HEK293 (cell line): ENCODE measurements around the gene DENND1A.

Experiments used
- CTCF ChIP-seq: fragments of 450-650 bp; formaldehyde crosslinking; IDR thresholded peaks from 2 replicates; pipeline ENCODE4 v1.5.1; 2016; ENCODE audit warnings: missing biosample characterization, missing genetic modification characterization
- KLF1 ChIP-seq: fragments of 450-650 bp; formaldehyde crosslinking; IDR thresholded peaks from 2 replicates; pipeline ENCODE4 v1.5.1; 2016; ENCODE audit warnings: missing biosample characterization, missing genetic modification characterization
- PRDM4 ChIP-seq: fragments of 450-650 bp; formaldehyde crosslinking; IDR thresholded peaks from 2 replicates; pipeline ENCODE4 v1.5.1; 2017; ENCODE audit warnings: missing biosample characterization, missing genetic modification characterization
- SP7 ChIP-seq: fragments of 450-650 bp; formaldehyde crosslinking; IDR thresholded peaks from 2 replicates; pipeline ENCODE4 v1.5.1; 2016; ENCODE audit warnings: missing biosample characterization, missing genetic modification characterization
- ZBTB26 ChIP-seq: fragments of 450-650 bp; formaldehyde crosslinking; optimal IDR thresholded peaks from 2 replicates; pipeline ENCODE3; 2016; ENCODE audit warnings: missing biosample characterization, mild to moderate bottlenecking, missing genetic modification characterization
- ZFP37 ChIP-seq: fragments of 450-650 bp; formaldehyde crosslinking; IDR thresholded peaks from 2 replicates; pipeline ENCODE4 v1.5.1; 2016; ENCODE audit warnings: missing biosample characterization, missing genetic modification characterization
- ZNF561 ChIP-seq: fragments of 450-650 bp; IDR thresholded peaks from 2 replicates; pipeline ENCODE4 v1.5.1; 2018; ENCODE audit warnings: missing biosample characterization, missing genetic modification characterization, borderline replicate concordance
- ZNF704 ChIP-seq: fragments of 450-650 bp; formaldehyde crosslinking; IDR thresholded peaks from 2 replicates; pipeline ENCODE4 v1.5.1; 2016; ENCODE audit warnings: missing biosample characterization, missing genetic modification characterization
- ZNF791 ChIP-seq: fragments of 450-650 bp; formaldehyde crosslinking; IDR thresholded peaks from 2 replicates; pipeline ENCODE4 v1.5.1; 2016; ENCODE audit warnings: missing biosample characterization, missing genetic modification characterization
- ZSCAN5A ChIP-seq: fragments of 450-650 bp; formaldehyde crosslinking; IDR thresholded peaks from 2 replicates; pipeline ENCODE4 v1.5.1; 2016; ENCODE audit warnings: missing biosample characterization, missing genetic modification characterization

GRCh38 chr9:123365881-123366528, 563.9 kb downstream of the DENND1A start:
- TF ChIP-seq SP7 (tag by site-specific recombination) (no peak), PRDM4 (tag by site-specific recombination) (no peak), KLF1 (no peak), ZSCAN5A (no peak), ZNF704 (no peak), CTCF (tag by site-specific recombination) (no peak), ZFP37 (no peak), ZNF791 (tag by site-specific recombination) (no peak), ZBTB26 (no peak), ZNF561 (no peak)
